NCI-H1436 treated with DMSO at 0.1 percent for 48 hours (cell line): ENCODE results near the gene FASN.

Experiments
- DNase-seq: peaks from one replicate; lab custom pipeline; 2025; lab: John Stamatoyannopoulos, UW

The FASN gene

GRCh38 chr17:82101767-82102679 is 4.0 kb upstream of the FASN start:
- no peak for DNase-seq

- DNase-seq, result no peak
Observed at GRCh38 chr17:82101301-82101715, 3.3 kb upstream of the FASN start.

- no peak for DNase-seq
Observed at GRCh38 chr17:82100502-82101298, 2.7 kb upstream of the FASN start.

GRCh38 chr17:82098939-82099763 is 1.1 kb upstream of the FASN start:
- no peak for DNase-seq

GRCh38 chr17:82097919-82098168 is 192 bp downstream of the FASN start:
- DNase-seq, result no peak

- DNase-seq, result no peak
Observed at GRCh38 chr17:82097184-82097918, 685 bp downstream of the FASN start.

- no peak for DNase-seq
Observed at GRCh38 chr17:82096709-82097183, 1.3 kb downstream of the FASN start.

GRCh38 chr17:82095777-82096708 is 2.0 kb downstream of the FASN start:
- no peak for DNase-seq

GRCh38 chr17:82094931-82095776 is 2.9 kb downstream of the FASN start:
- no peak for DNase-seq

- DNase-seq, result no peak
Observed at GRCh38 chr17:82092995-82093751, 4.9 kb downstream of the FASN start.

- DNase-seq, result no peak
Observed at GRCh38 chr17:82092628-82092994, 5.4 kb downstream of the FASN start.

- no peak for DNase-seq
Observed at GRCh38 chr17:82092094-82092586, 5.9 kb downstream of the FASN start.

GRCh38 chr17:82091264-82092066 is 6.6 kb downstream of the FASN start:
- DNase-seq, result no peak

- DNase-seq, result no peak
Observed at GRCh38 chr17:82090549-82091263, 7.3 kb downstream of the FASN start.

GRCh38 chr17:82089723-82090548 is 8.1 kb downstream of the FASN start:
- DNase-seq, result no peak
